Measurements from ENCODE around the gene AMHR2.

The AMHR2 gene

GRCh38 chr12:53480491-53481442 is 57.1 kb downstream of the AMHR2 start:
- no peak for DNase-seq (ENCODE audit: low read depth in 2 of 2)

Measured in stimulated activated CD8-positive, alpha-beta memory T cell treated with anti-CD3 and anti-CD28 coated beads, Interleukin-2, amount 100 ng/mL, for 1 hour (primary cell).